Thyroid gland (tissue), 4 donors: ENCODE data around the gene COL9A1.

ENCODE experiments used
- POLR2A ChIP-seq, 2 donors: fragments of 450-650 bp; IDR thresholded peaks; one replicate each; pipeline ENCODE4 v1.6.1; 2017; ENCODE audit warnings: antibody characterized with exemption in 2 of 2, mild to moderate bottlenecking in 2 of 2, moderate library complexity in 1 of 2
- TF ChIP-seq, protein P1 (sequence below), 6 experiments: fragments of 200-600 bp in 3 of 6; fragments of 450-650 bp in 3 of 6; sonication (generic) in 3 of 6; IDR thresholded peaks; one replicate each; pipeline ENCODE4 v1.5.1; 2016 to 2019; ENCODE audit warnings: antibody characterized with exemption in 6 of 6, mild to moderate bottlenecking in 2 of 6, inconsistent platforms in 1 of 6, moderate library complexity in 1 of 6

DNA sequence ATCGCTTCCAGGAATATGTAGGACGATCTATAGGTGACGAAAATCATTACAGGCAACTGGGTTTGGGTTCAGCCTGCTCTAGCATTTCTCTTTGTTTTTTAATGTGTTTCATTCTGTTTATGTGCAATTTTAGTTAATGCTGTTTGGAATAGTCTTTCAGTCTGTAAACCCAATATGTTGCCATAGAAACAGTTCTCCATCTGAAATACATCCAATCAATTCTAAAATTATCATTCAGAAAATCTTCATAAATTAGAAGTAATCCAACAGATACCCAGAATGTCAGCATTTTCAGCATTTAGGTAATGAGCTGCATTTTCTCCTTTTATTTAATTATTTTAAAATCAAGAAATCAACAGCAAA is 34.8 kb upstream of the COL9A1 start:
- TF ChIP-seq, protein P1, sequence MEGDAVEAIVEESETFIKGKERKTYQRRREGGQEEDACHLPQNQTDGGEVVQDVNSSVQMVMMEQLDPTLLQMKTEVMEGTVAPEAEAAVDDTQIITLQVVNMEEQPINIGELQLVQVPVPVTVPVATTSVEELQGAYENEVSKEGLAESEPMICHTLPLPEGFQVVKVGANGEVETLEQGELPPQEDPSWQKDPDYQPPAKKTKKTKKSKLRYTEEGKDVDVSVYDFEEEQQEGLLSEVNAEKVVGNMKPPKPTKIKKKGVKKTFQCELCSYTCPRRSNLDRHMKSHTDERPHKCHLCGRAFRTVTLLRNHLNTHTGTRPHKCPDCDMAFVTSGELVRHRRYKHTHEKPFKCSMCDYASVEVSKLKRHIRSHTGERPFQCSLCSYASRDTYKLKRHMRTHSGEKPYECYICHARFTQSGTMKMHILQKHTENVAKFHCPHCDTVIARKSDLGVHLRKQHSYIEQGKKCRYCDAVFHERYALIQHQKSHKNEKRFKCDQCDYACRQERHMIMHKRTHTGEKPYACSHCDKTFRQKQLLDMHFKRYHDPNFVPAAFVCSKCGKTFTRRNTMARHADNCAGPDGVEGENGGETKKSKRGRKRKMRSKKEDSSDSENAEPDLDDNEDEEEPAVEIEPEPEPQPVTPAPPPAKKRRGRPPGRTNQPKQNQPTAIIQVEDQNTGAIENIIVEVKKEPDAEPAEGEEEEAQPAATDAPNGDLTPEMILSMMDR (IDR thresholded peaks at IDR 0.05), result no peak
- no peak for TF ChIP-seq POLR2A (IDR thresholded peaks at IDR 0.05)
